Hematopoietic multipotent progenitor cell treated with erythropoietin and hydrocortisone succinate and interleukin-3 and kit ligand, for 17 days (in vitro differentiated cells): ENCODE data around the gene PMVK.

ENCODE experiments used
- DNase-seq: peaks from one replicate; pipeline ENCODE4 v3.0.0-alpha.2; 2015; ENCODE audit warnings: low spot score

The PMVK gene

DNA sequence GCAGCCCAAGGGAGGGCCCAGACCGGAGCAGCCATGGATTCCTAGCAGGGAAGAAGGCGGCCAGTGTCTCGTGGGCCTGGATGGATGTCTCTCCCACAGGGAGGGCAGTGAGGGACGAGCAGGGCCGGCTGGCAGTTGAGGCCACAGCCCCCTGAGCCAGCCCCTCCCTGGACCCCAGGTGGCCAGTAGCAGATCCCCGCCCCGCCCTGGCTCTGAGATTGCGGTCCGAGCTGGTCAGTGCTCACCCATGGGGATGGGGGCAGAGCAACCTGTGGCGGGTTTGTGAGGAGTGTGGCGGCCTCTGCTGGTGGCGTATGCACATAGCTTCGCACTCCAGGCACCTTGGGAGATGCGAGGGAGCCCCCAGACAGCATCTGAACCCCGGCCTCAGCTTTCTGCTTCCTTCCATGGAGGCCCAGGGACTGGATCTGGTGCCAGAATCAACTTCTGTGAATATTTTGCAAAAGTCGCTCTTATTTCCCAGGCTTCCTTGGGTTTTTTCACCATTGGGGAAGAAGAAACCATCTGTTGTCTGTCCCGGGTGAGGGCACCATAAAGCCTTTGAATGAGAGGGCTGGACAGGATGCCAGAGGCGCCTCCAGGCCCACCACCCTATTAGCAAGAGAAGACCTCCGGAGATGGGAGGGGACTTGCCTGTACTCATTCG is 58.0 kb downstream of the PMVK start:
- DNase-seq = peak; percentile 60

DNA sequence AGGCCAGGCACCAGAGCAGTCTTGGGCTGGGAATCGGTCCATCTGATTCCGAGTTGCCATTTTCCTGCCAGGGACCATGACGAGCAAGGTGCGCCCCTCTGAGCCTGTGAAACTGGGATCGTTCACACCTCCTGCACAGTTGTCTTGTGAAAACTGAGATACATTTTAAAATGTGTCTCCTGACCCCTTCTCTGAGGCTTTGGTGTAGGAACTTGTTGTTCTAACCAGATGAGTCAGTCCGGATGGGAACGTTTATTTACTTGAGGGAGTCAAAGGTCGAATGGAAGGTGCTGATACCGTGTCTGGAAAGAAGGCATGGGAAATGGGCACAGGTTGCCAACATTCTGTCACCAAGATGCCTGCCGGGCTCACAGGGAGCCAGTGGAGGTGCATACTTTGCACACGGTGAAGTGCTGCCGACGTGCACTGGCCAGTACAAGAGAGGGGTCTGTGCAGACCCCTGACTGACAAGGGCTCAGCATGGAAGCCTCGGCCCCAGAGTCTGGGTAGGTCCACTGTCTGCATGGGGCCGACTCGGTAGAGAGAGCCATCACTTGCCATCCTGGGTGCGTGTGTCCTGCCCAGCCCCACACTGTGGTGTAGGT is 59.0 kb downstream of the PMVK start:
- DNase-seq = no peak

DNA sequence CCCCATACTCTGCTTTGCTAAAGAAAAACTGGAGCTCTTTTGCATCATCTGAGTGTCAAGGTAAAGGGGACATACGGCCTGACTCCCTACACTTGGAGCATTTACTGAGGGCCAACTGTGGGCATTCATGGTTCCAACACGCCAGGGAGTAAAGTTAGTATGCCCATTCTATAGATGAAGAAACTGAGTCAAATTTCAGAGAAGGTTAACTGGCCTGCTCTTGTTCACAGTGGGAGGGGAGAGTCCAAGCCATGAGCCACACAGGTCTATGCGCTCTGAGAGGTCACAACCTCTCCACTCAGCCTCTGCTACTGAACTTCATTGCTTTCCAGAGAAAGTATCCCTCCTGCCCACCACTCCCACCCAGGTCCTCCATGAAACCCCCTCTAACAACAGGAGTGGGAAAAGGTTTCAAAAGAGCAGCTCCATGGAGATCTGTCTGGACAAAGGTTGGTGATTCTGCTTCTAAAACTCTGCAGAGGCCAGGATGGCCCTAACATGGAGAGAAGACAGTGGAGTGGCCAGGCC is 59.6 kb downstream of the PMVK start:
- no peak for DNase-seq
